GM08714 (cell line): ENCODE data around the gene ROGDI.

Experiments used
- H3K4me3 ChIP-seq: fragments of 200-500 bp; sonication (Bioruptor generic); 2 replicates; pipeline ENCODE4 v1.5.1; 2014; ENCODE audit warnings: mild to moderate bottlenecking, low read length, inconsistent platforms
- ZNF274 ChIP-seq: IDR thresholded peaks from 2 replicates; pipeline ENCODE4 v1.6.1; 2012; ENCODE audit warnings: mild to moderate bottlenecking, low read depth, low read length

The ROGDI gene

DNA sequence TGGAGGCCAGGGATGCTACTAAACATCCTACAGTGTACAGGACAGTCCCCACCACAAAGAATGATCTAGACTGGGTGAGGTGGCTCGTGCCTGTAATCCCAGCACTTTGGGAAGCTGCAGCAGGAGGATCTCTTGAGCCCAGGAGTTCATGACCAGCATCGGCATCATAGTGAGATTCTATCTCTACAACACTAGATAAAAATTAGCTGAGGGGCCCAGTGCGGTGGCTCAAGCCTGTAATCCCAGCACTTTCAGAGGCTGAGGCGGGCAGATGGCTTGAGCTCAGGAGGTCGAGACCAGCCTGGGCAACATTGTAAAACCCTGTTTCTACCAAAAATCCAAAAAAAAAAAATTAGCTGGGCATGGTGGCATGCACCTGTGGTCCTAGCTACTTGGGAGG lies 30.1 kb downstream of the ROGDI start:
- TF ChIP-seq ZNF274: no peak
- no peak overlapping the region for H3K4me3 ChIP-seq

DNA sequence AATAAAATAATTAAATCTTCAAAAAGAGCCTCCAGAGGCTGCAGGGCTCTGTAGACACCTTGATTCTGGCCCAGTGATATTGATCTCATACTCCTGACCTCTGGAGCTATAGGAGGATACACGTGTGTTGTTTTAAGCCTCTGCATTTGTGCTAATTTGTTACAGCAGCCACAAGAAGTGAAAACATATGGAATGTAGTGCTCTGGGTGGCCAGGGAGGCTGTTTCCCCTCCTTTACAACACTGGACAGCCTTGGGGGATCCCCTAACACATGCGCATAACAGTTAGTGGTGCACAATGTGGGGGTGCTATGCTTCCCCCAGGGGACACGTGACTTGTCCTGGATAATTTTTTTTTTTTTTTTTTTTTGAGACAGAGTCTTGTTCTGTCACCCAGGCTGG lies 30.8 kb downstream of the ROGDI start:
- TF ChIP-seq ZNF274: no peak

DNA sequence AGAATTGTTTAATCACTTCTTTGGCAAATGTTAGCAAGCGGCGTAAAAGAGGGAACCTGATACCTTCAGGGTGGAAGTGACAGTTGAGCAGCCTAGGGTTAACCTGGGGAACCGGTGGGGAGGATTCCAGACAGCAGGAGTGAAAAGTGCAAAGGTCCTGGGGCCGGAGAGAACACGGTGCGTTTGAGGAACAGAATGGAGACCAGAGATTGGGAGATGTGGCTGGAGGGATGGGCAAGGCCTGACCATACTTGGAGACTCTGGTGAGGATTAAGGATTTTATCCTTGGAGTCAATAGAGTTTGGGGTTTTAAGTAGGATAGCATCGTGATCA lies 33.2 kb downstream of the ROGDI start:
- TF ChIP-seq ZNF274: no peak
- no peak overlapping the region; the same call in 1 of the 2 replicates for H3K4me3 ChIP-seq

More for the DNA sequence above, 30.8 kb downstream of the ROGDI start:
- no peak overlapping the region for H3K4me3 ChIP-seq

- no peak for TF ChIP-seq ZNF274
- H3K4me3 ChIP-seq: peak overlapping the region; percentile 93
These were observed 33.7 kb downstream of the ROGDI start for GRCh38 chr16:4768549-4769305.

DNA sequence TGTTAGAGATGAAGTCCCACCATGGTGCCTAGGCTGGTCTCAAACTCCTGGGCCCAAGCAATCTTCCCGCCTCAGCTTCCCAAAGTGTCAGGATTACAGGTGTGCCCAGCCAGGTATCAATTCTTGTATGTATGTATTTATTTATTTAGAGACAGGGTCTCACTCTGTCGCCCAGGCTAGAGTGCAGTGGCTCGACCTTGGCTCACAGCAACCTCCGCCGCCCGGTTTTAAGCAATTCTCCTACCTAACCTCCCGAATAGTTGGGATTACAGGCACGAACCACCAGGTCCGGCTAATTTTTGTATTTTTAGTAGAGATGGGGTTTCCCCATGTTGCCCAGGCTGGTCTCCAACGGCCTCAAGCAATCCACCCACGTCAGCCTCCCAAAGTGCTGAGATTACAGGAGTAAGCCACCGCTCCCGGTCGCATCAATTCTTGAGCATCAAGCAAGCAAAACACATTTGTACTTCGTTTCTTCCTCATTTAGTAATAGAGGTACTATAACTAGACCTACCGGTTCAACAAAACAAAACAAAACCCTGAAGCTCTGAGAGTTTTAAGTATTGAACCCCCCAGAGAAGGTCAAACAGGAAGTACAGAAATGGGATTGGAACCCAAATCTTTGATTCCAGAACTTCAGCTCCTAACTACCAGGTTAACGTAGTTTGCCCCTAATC lies 34.4 kb downstream of the ROGDI start:
- H3K4me3 ChIP-seq: peak overlapping the region; percentile 93

GRCh38 chr16:4766875-4767628 lies 35.4 kb downstream of the ROGDI start, which contains the start of gene ZNF500:
ZNF500 (minus strand) TSS chr16:4767162; CDS start chr16:4765978, 1,184 bp downstream.
- no peak for TF ChIP-seq ZNF274
- H3K4me3 ChIP-seq: peak within 1 kb of the TSS; percentile 93

More for the DNA sequence above, 34.4 kb downstream of the ROGDI start:
- no peak for TF ChIP-seq ZNF274

DNA sequence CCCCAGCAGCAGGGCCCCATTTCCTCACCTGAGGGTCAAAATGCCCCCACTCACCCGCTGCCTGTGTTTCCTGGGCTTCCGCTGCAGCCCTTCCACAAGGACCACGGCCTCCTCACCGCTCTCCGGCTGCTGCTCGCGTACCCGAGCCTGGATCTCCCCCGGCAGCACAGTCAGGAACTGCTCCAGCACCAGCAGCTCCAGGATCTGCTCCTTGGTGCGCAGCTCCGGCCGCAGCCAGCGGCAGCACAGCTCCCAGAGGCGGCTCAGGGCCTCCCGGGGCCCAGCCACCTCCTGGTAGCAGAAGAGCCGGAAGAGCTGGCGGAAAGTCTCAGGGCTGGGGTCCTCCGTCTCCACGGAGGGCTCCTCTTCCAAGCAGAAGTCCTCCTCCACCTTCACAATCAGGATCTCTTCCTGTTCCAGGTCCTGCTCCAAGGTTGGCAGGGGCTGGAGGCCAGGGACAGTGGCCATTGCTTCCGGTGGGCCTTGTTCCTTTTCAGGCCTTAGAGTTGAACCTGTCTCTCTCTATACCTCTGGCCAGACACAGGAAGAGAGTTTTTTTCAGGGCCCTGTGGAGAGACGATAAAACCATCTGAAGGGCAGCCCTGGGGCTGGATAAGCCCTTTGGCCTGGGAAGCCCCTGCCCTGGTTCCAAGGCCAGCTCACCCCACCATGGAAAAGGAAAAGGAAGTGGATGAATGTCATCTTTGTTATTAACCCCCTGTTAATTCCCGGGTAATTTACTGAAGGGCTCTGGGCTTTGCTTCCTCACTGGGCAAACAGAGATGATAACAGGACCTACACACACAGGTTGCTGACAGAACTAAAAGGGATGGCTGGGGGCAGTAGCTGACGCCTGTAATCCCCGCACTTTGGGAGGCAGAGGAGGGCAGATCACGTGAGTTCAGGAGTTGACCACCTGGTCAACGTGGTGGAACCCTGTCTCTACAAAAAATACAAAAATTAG lies 36.6 kb downstream of the ROGDI start:
- H3K4me3 ChIP-seq: peak overlapping the region; percentile 93
- TF ChIP-seq ZNF274: no peak

- no peak overlapping the region for H3K4me3 ChIP-seq
- TF ChIP-seq ZNF274: no peak
These were observed 38.6 kb downstream of the ROGDI start for GRCh38 chr16:4763791-4764190.

GRCh38 chr16:4762205-4762604 lies 40.2 kb downstream of the ROGDI start:
- no peak for TF ChIP-seq ZNF274
- no peak overlapping the region for H3K4me3 ChIP-seq

GRCh38 chr16:4760221-4760910 lies 42.1 kb downstream of the ROGDI start:
- H3K4me3 ChIP-seq: no peak overlapping the region
- no peak for TF ChIP-seq ZNF274

GRCh38 chr16:4755687-4756086 lies 46.7 kb downstream of the ROGDI start:
- TF ChIP-seq ZNF274: no peak
- H3K4me3 ChIP-seq: no peak overlapping the region

DNA sequence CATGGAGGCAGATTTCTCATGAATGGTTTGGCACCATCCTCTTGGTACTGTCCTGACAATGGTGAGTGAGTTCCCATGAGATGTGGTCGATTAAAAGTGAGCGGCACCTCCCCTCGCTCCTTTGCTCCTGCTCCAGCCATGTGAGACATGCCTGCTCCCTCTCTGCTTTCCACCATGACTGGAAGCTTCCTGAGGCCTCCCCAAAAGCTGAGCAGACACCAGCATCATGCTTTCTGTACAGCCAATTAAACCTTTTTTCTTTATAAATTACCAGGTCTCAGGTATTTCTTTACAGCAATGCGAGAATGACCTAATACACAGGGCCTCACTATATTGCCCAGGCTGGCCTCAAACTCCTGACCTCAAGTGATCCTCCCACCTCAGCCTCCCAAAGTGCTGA lies 47.6 kb downstream of the ROGDI start:
- no peak for TF ChIP-seq ZNF274

DNA sequence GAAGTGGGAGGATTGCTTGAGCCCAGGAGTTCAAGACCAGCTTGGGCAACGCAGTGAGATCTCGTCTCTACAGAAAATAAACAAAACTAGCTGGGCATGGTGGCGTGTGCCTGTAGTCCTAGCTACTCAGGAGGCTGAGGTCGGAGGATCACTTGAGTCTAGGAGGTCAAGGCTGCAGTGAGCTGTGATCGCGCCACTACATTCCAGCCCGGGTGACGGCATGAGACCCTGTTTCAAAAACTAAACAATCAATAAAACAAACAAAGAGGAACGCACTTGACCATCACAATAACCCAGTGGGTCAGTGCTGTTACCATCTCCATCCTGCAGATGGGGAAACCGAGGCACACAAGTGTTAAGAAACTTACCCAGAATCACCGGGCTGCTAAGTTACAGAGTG lies 49.2 kb downstream of the ROGDI start:
- H3K4me3 ChIP-seq: no peak overlapping the region
- no peak for TF ChIP-seq ZNF274

More for the DNA sequence above, 47.6 kb downstream of the ROGDI start:
- H3K4me3 ChIP-seq: no peak overlapping the region
